SK-N-SH (cell line): ENCODE data around the gene PRRC2B. TPM values are rescaled to one million over a fixed set of nuclear protein-coding genes. Genes with fewer than 3 reads are reported as not detected.

Experiments used
- CTCF ChIA-PET: fragments of 300-600, 350-600 bp; formaldehyde crosslinking; extraction: SDS; loops from one replicate; lab custom pipeline; 2021; lab: Yijun Ruan, JAX
- POLR2A ChIA-PET: fragments of 350-600 bp; sonication (Branson Sonifier 250); formaldehyde crosslinking; extraction: SDS; loops from one replicate; lab custom pipeline; 2020; ENCODE audit warnings: antibody characterized with exemption, inconsistent platforms; lab: Yijun Ruan, JAX
- DNase-seq: peaks from one replicate; pipeline ENCODE4 v3.0.0; 2012
- H2AFZ ChIP-seq: fragments of 200-600 bp; sonication (generic); 2 replicates; pipeline ENCODE4 v1.8.1; 2016; ENCODE audit warnings: antibody characterized with exemption, mild to moderate bottlenecking, low read depth
- H3F3A ChIP-seq: fragments of 200-600 bp; sonication (generic); replicated peaks from 2 replicates; pipeline ENCODE3; 2016; ENCODE audit warnings: antibody characterized with exemption, mild to moderate bottlenecking; ENCODE audit not compliant: insufficient read depth
- H3K27ac ChIP-seq, 2 experiments: fragments of 200-500 bp in 1 of 2; fragments of 200-600 bp in 1 of 2; sonication (Bioruptor generic) in 1 of 2; sonication (generic), shearing (Covaris generic) in 1 of 2; 2 replicates each; pipeline versions ENCODE4 v1.5.1 to v1.6.1; 2014 to 2016; ENCODE audit warnings: low read depth in 2 of 2, inconsistent platforms in 1 of 2, low read length in 1 of 2, mild to moderate bottlenecking in 1 of 2, mixed read lengths in 1 of 2
- H3K27me3 ChIP-seq: fragments of 200-600 bp; sonication (generic), shearing (Covaris generic); 2 replicates; pipeline ENCODE4 v1.6.1; 2016; ENCODE audit warnings: mixed run types; ENCODE audit not compliant: insufficient read depth
- H3K36me3 ChIP-seq, 2 experiments: fragments of 200-500 bp in 1 of 2; fragments of 200-600 bp in 1 of 2; sonication (Bioruptor generic) in 1 of 2; sonication (generic) in 1 of 2; replicated peaks in 1 of 2; 2 replicates each; pipeline versions ENCODE3 to v1.5.1; 2014 to 2016; ENCODE audit warnings: low read length in 1 of 2, mild to moderate bottlenecking in 1 of 2; ENCODE audit not compliant: insufficient read depth in 2 of 2, control insufficient read depth in 1 of 2
- H3K4me1 ChIP-seq, 2 experiments: fragments of 200-500 bp in 1 of 2; fragments of 200-600 bp in 1 of 2; sonication (Bioruptor generic) in 1 of 2; sonication (generic), shearing (Covaris generic) in 1 of 2; 2 replicates each; pipeline versions ENCODE4 v1.5.1 to v1.6.1; 2014 to 2016; ENCODE audit warnings: low read depth in 1 of 2, low read length in 1 of 2, mixed run types in 1 of 2; ENCODE audit not compliant: insufficient read depth in 2 of 2, control insufficient read depth in 1 of 2
- H3K4me2 ChIP-seq: fragments of 200-600 bp; sonication (generic), shearing (Covaris generic); 2 replicates; pipeline ENCODE4 v1.6.1; 2017; ENCODE audit warnings: mixed run types
- H3K4me3 ChIP-seq, 2 experiments: fragments of 200-500 bp in 1 of 2; fragments of 200-600 bp in 1 of 2; sonication (Bioruptor generic) in 1 of 2; sonication (generic), shearing (Covaris generic) in 1 of 2; 2 replicates each; pipeline versions ENCODE4 v1.5.1 to v1.8.1; 2014 to 2016; ENCODE audit warnings: low read depth in 2 of 2, inconsistent platforms in 1 of 2, low read length in 1 of 2, mild to moderate bottlenecking in 1 of 2, mixed read lengths in 1 of 2, moderate library complexity in 1 of 2
- H3K79me2 ChIP-seq: fragments of 200-600 bp; sonication (generic); 2 replicates; pipeline ENCODE4 v1.8.1; 2017; ENCODE audit warnings: mild to moderate bottlenecking; ENCODE audit not compliant: insufficient read depth
- H3K9ac ChIP-seq: fragments of 200-600 bp; sonication (generic); 2 replicates; pipeline ENCODE4 v1.6.1; 2017; ENCODE audit warnings: mixed run types
- H3K9me2 ChIP-seq: fragments of 200-600 bp; sonication (generic); 2 replicates; pipeline ENCODE4 v1.6.1; 2017; ENCODE audit warnings: mixed run types
- H3K9me3 ChIP-seq: fragments of 200-600 bp; sonication (generic); 2 replicates; pipeline ENCODE4 v1.6.1; 2017; ENCODE audit warnings: mixed run types, mild to moderate bottlenecking, moderate library complexity
- H4K20me1 ChIP-seq: fragments of 200-600 bp; sonication (generic); 2 replicates; pipeline ENCODE4 v1.6.1; 2017; ENCODE audit warnings: mild to moderate bottlenecking, mixed run types; ENCODE audit not compliant: insufficient read depth
- CTCF ChIP-seq: fragments of 200-600 bp; sonication (generic); IDR thresholded peaks from 2 replicates; pipeline ENCODE4 v1.6.1; 2017; ENCODE audit warnings: antibody characterized with exemption, mild to moderate bottlenecking, moderate library complexity
- ELF1 ChIP-seq: IDR thresholded peaks from 2 replicates; pipeline ENCODE4 v1.4.0; 2012
- GATA2 ChIP-seq: sonication (generic); formaldehyde crosslinking; IDR thresholded peaks from 2 replicates; pipeline ENCODE4 v1.5.0; 2020; ENCODE audit warnings: mild to moderate bottlenecking, missing genetic modification reagents
- MAX ChIP-seq: IDR thresholded peaks from 2 replicates; pipeline ENCODE4 v1.4.0; 2012; ENCODE audit warnings: low read depth
- MEF2A ChIP-seq: IDR thresholded peaks from 2 replicates; pipeline ENCODE4 v1.4.0; 2012; ENCODE audit warnings: low read depth, borderline replicate concordance
- MXI1 ChIP-seq: IDR thresholded peaks from 2 replicates; pipeline ENCODE4 v1.6.1; 2012; ENCODE audit warnings: mild to moderate bottlenecking, low read depth, low read length, improper control_type of control experiment
- RAD21 ChIP-seq: IDR thresholded peaks from 2 replicates; pipeline ENCODE4 v1.6.1; 2012; ENCODE audit warnings: mild to moderate bottlenecking, low read length
- RCOR1 ChIP-seq: fragments of 150-350 bp; IDR thresholded peaks from 2 replicates; pipeline ENCODE4 v1.6.1; 2017; ENCODE audit warnings: antibody characterized with exemption, low read length
- REST ChIP-seq: IDR thresholded peaks from 2 replicates; pipeline ENCODE4 v1.6.1; 2012; ENCODE audit warnings: mild to moderate bottlenecking, low read depth, low read length, moderate library complexity
- SMC3 ChIP-seq: IDR thresholded peaks from 2 replicates; pipeline ENCODE4 v1.6.1; 2012; ENCODE audit warnings: low read depth, low read length, improper control_type of control experiment
- TAF1 ChIP-seq: IDR thresholded peaks from 2 replicates; pipeline ENCODE4 v1.6.1; 2012; ENCODE audit warnings: low read depth, mild to moderate bottlenecking, low read length, moderate library complexity, borderline replicate concordance
- TCF12 ChIP-seq: IDR thresholded peaks from 2 replicates; pipeline ENCODE4 v1.4.0; 2012
- TEAD4 ChIP-seq: IDR thresholded peaks from 2 replicates; pipeline ENCODE4 v1.4.0; 2012; ENCODE audit warnings: mild to moderate bottlenecking, borderline replicate concordance; ENCODE audit not compliant: insufficient read depth
- USF2 ChIP-seq: fragments of 150-350 bp; IDR thresholded peaks from 2 replicates; pipeline ENCODE4 v1.6.1; 2017; ENCODE audit warnings: antibody characterized with exemption, low read length, low read depth, borderline replicate concordance
- ZBTB33 ChIP-seq: IDR thresholded peaks from 2 replicates; pipeline ENCODE4 v1.4.0; 2012; ENCODE audit warnings: low read depth, borderline replicate concordance
- WGBS: methylation state at CpG from one replicate; pipeline ENCODE4 v1.1.6; 2017; ENCODE audit warnings: low lambda C conversion rate; 5-methylcytosine and 5-hydroxymethylcytosine counted together
- polyA plus RNA-seq, 3 experiments: library from polyadenylated mRNA; depleted of rRNA; stranded (reverse); fragments of >200 nt; gene quantifications; 2 replicates each; pipeline ENCODE4 v1.2.3, GENCODE V29; 2012

The PRRC2B gene
- polyA plus RNA-seq, 1 of the 3 experiments (the other 2 are of a cell fraction): 26.3 TPM

GRCh38 chr9:131366761-131367401, 27.0 kb upstream of the PRRC2B start:
- no peaks in the 10 kb centered on the region for H3K79me2 ChIP-seq
- H3K9ac ChIP-seq: no peak overlapping the region
- ChIA-PET CTCF (interaction anchor here (0.6 to 4.3 kb wide), 16 partner anchors 8 to 380 kb away, joined by 3 to 26 read pairs (median 4); partner anchors contain the start of genes POMT1 and RAPGEF1), POLR2A (interaction anchor here (0.6 kb wide), 1 partner anchor 47 kb away, joined by 3 read pairs; no protein-coding TSS in a partner anchor)
- H3K27ac ChIP-seq: no peak overlapping the region
- H3K4me1 ChIP-seq: no peaks in the 10 kb centered on the region; a peak in 1 of 4 replicates
- H4K20me1 ChIP-seq: no peaks in the 10 kb centered on the region
- H3K9me2 ChIP-seq: no peaks in the 10 kb centered on the region
- peaks cover under 1% of the 10 kb centered on the region for H3F3A ChIP-seq
- no peak overlapping the region for H3K4me3 ChIP-seq
- no peaks in the 10 kb centered on the region for H3K36me3 ChIP-seq
- 50% methylated on average over 6 of the region's 6 CpGs for WGBS
- H3K9me3 ChIP-seq: no peaks in the 10 kb centered on the region
- peak; percentile 38 for TF ChIP-seq CTCF
- no peak for TF ChIP-seq ZBTB33
- TF ChIP-seq SMC3: peak; percentile 40; the same call in 1 of the 2 replicates
- peak; percentile 72 for TF ChIP-seq RAD21
- H2AFZ ChIP-seq: no peak overlapping the region
- DNase-seq: peak; percentile 63
- no peak overlapping the region for H3K4me2 ChIP-seq
- H3K27me3 ChIP-seq: no peaks in the 10 kb centered on the region

GRCh38 chr9:131367450-131367849, 26.4 kb upstream of the PRRC2B start:
- ChIA-PET POLR2A (interaction anchor here (0.6 kb wide), 1 partner anchor 47 kb away, joined by 3 read pairs; no protein-coding TSS in a partner anchor), CTCF (interaction anchor here (0.6 to 4.3 kb wide), 14 partner anchors 9 to 372 kb away, joined by 3 to 26 read pairs (median 4); partner anchors contain the start of genes POMT1 and RAPGEF1)
- no peaks in the 10 kb centered on the region for H3K36me3 ChIP-seq
- no peak overlapping the region for H3K4me3 ChIP-seq
- H3K4me1 ChIP-seq: peaks cover 0 to 2% of the 10 kb centered on the region in 2 experiments; a peak in 2 of 4 replicates
- no peaks in the 10 kb centered on the region for H3K9me3 ChIP-seq
- no peaks in the 10 kb centered on the region for H3K79me2 ChIP-seq
- WGBS: 77% methylated on average over 2 of the region's 2 CpGs
- no peak overlapping the region for H3K27ac ChIP-seq
- H3K9ac ChIP-seq: no peak overlapping the region
- no peak overlapping the region for H3K4me2 ChIP-seq
- TF ChIP-seq TEAD4 (no peak), MEF2A (no peak), USF2 (no peak), ZBTB33 (no peak), MXI1 (no peak), REST (no peak), MAX (no peak), ELF1 (no peak), RCOR1 (no peak), TCF12 (no peak), GATA2 (CRISPR knock-in tag) (no peak), TAF1 (no peak)
- no peaks in the 10 kb centered on the region for H3K27me3 ChIP-seq
- no peak for DNase-seq
- H3K9me2 ChIP-seq: no peaks in the 10 kb centered on the region
- H4K20me1 ChIP-seq: no peaks in the 10 kb centered on the region
- H2AFZ ChIP-seq: no peak overlapping the region
- H3F3A ChIP-seq: no peaks in the 10 kb centered on the region
